ENCODE results near the gene MOB2.
"Not testable (repeated sequence)": the region's sequence is repeated elsewhere in the genome, so short reads cannot be mapped to it uniquely, and the experiment has no call there.

MOB2 gene

DNA sequence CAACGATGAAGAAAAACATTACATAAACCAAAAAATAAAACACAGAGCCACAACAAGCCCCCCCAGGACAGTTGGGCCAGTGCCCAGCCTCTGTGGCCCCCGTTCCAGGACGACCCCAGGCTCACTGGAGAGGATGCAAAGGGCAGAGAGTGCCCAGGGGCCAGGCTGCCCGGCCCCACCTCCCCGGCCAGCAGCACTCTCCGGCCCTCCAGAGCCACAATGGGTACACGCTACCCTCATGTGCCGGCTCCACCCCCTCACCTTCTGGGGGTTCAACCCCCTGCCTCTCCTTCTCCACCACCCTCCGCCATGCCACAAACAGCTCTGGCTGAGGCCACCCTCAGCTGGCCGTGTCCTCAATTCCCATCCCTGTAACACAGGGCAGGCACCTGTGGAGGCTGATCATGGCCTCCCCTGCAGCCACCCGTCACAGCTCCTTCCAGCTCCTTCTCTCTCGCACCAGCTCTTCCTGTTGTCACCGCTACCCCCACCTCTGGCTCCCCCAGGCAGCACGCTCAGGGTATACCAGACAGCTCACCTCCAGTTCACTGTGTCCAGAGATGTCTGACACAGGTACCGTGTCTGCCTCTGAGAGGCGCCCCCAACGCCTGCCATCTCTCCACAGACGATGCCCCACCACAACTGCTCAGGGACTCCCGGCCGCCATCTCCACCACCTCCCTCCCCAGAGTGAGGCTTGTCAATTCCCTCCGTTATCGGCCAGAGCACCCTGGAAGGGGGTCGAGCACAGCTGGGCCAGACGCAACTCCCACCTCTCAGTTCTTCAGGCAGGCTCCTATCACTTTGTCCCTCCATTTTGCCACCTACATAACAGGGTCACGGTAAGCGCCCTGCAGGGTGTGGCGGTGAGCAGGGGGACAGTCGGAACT is 30.8 kb upstream of the MOB2 start:
- DNase-seq (ENCODE audit: low read depth in 2 of 2) = no peak

- DNase-seq (ENCODE audit: low read depth in 2 of 2) = no peak
These were observed 29.9 kb upstream of the MOB2 start for GRCh38 chr11:1516273-1517067.

DNA sequence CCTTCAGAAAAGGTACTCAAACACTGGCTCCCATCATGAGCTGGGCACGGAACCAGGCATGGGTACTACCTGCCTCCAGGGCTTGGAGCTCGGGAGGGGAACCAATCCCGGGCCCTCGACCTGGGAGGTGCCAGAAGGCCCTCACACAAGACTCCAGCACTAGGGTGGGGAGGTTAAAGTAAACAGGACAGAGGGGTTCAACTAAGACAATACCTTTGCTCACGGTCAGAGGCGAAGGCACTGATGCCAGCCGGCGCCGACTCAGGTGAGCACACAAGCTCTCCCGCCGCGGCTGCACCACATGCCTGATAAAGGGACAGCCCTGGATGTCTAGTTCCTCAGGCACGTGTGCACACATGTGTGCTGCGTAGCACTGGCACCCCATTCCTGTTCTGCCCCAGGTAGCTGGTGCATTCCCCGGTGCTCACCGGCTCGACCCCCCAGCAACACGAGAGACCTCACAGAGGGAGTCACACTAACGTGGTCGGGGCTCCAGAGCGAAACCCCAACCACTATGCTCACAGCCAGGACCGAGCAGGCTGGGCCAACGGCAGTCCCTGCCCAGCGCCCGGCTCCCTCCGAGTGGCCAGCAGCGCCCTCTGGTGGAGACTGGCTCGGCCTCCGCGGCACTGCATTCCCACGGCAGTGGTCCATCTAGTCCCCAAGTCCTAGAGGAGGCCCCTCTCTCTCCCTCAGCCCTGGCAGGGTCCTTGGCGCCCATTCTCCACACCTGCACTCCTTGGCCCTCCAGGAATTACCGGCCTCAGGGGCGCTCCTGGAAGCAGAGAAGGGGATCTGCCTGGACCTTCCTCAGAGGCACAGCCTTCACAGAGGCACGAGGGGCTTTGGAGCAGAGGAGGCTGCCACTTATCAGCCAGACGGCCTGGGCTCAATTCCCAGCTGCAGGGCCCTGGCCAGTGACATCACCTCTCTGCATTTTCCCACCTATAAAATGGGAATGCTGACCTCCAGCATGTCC is 28.8 kb upstream of the MOB2 start:
- DNase-seq (ENCODE audit: low read depth in 2 of 2) = peak; percentile 42 to 69

- no peak for DNase-seq (ENCODE audit: low read depth in 2 of 2)
These were observed 27.9 kb upstream of the MOB2 start for GRCh38 chr11:1514336-1515061.

- no peak for DNase-seq (ENCODE audit: low read depth in 2 of 2)
These were observed 27.0 kb upstream of the MOB2 start for GRCh38 chr11:1513326-1514296.

DNA sequence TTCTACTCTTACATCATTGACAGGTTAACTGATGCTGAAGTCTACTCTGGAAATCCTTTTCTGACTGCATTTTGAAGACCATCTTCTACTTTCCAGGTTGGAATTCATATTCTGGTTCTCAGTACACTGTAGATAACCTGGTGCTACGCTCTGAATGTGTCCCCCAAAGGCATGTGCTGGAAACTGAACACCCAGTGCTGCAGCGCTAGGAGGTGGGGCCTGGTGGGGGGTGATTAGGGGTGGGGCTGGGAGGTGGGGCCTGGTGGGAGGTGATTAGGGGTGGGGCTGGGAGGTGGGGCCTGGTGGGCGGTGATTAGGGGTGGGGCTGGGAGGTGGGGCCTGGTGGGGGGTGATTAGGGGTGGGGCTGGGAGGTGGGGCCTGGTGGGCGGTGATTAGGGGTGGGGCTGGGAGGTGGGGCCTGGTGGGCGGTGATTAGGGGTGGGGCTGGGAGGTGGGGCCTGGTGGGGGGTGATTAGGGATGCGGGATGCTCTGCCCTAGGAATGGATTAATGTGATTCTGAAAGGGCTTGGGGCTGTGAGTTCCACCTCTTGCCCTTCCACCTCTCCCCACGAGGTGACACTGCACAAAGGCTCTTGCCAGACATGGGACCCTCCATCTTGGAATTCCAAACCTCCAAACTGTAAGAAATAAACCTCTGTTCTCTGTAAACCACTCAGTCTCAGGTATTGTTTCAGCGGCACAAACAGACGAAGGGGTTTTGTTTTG is 26.1 kb upstream of the MOB2 start:
- not testable (repeated sequence) for DNase-seq (ENCODE audit: low read depth in 2 of 2)

DNA sequence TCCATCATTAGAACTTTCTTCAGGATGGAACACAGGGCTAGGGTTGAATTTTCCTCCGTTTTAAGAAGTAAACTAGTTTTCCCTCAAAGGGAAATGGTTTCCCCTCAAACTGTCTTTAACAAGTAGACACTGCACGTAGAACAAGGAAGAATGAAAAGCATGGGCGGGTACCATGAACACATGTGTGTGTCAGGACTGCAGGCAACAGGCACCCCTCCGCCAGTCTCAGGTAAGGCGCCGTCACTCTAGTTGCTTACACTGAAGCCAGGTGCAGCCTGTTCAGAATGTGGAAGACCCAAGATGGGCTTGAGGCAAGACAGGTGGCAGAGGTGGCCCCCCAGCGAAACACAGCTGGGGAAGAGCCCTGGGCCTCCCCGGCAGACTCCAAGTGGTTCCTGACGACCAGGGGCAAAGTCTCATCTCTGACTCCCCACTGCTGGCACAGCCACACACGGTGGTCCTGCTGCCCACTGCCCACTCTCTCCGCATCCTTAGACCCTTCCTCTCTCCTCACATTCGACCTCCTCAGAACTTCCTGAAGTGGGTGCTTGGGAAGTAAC is 25.4 kb upstream of the MOB2 start:
- DNase-seq (ENCODE audit: low read depth in 2 of 2) = no peak

DNA sequence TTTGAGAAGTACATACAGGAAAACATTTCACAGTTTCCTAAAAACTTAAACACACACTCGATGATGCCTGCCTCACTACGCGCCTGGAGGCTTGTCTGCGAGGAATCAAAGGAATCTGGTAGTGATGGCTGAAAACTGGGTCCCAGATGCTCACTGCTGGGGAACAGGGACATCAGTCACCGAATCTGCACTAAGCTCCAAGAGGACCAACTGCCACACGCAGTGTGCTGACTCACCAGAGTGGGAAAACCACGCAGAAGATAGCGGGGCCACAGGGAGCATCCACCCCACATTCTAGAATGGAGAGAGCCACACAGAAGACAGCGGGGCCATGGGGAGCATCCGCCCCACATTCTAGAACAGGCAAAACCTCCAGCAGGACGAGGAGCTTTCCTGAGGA is 24.3 kb upstream of the MOB2 start:
- DNase-seq (ENCODE audit: low read depth in 2 of 2) = no peak

- not testable (repeated sequence) for DNase-seq (ENCODE audit: low read depth in 2 of 2)
These were observed 23.8 kb upstream of the MOB2 start for GRCh38 chr11:1510351-1510750.

GRCh38 chr11:1509626-1510255 is 23.2 kb upstream of the MOB2 start:
- no peak for DNase-seq (ENCODE audit: low read depth in 2 of 2)

GRCh38 chr11:1508986-1509385 is 22.4 kb upstream of the MOB2 start:
- DNase-seq (ENCODE audit: low read depth in 2 of 2) = no peak

DNA sequence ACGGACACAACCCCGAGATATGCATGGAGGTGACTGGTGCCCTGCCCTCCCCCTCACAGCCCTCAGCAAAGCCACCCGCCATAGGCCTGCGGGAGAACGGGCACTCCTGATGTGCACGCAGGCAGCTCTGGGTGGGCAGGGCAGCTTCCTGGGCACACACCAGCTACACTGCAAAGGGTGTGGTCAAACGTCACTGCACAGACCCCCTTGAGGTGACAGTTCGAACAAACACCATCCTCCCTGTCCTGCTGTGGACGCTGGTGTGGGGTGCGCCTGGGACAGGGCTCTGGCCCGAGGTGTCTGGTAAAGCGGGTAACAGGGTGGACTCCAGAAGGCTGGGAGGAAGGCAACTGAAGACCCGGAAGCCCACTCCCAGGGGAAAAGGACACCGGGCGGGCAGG is 21.9 kb upstream of the MOB2 start:
- DNase-seq (ENCODE audit: low read depth in 2 of 2) = no peak

DNA sequence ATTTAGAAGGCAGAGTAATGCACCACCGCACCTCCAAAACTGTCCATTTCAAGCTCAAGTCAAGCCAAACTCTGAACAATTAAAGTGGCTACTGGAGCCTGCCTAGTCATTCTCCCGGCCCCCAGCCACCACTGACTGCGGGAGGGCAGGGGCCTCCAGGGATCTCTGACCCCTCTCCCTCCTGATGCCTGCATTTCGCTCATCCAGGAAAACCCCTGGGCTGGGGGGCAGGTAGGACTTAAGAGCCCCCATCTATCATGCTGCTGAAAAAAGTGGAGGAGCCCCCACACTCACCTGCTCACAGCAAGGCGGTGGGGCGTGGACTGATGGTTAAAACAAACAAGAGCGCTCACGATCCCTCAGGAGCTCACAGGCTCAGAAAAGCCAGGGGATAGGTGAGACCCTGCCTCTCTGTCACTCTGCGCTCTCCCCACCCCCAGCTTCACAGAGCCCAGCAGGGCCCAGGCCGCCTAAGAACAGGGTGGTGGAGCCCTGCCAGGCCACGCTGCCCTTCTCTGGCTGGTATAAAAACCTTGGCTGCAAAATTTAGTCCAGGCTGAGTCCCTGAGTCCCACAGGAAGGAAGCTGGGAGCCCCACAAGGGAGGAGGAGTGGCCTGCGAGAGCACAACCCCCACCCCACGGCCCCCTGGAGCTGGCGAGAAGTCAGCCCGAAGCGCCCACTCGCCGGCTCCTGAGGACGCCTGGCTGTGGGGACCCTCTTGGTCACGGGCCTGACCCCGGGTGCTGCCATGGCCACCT is 21.0 kb upstream of the MOB2 start:
- DNase-seq (ENCODE audit: low read depth in 2 of 2) = no peak

DNA sequence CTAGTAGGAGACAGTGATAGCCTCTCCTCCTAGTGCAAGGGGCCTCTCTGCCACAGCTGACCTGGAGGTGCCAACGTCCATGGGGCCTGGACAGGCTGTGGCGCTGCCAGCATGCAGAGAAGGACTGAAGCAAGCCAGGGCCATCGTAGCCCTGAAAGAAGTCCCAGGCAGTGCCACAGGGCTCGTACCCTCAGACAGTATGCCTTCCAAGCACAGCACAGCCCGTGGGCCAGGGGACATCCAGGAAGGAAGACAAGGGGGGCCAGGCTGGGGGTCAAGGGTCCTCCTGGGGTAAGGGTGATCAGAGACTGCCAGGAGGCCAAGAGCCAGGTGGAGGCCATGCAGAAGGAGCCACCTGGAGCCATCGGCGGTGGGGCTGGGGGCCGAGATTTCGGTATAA is 20.4 kb upstream of the MOB2 start:
- no peak for DNase-seq (ENCODE audit: low read depth in 2 of 2)

GRCh38 chr11:1505480-1505879 is 18.9 kb upstream of the MOB2 start:
- DNase-seq (ENCODE audit: low read depth in 2 of 2) = no peak

DNA sequence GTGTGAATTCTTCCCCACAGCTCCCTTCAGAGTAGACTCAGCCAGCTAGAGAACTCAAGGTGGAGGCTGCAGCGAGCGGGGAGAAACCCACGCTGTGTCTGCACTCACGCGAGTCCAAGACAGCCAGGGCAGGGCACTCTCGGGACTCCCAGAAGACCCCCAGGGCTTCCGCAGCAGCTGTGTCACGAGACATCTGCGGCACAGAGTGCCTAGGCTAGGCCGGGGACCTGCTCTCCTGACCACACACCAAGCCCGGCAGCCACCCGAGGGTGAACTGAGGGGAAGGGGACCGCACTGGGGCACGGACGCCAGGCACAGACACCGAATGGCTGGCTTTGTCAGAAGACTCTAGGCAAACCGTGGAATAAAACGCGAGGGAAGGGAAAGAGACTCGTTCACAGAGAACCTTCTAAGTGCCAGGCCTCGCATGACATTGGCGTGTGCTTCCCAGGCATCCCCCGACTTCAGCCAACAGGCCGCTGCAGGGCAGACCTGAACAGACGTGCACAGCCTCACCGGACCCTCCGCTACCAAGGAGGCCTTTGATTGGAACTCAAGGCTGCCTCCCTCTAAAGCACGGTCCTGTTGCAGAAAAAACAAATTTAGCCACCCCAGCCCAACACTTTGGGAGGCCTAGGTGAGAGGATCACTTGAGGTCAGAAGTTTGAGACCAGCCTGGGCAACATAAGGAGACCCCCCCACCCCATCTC is 18.2 kb upstream of the MOB2 start:
- no peak for DNase-seq (ENCODE audit: low read depth in 2 of 2)

- DNase-seq (ENCODE audit: low read depth in 2 of 2) = no peak
These were observed 17.6 kb upstream of the MOB2 start for GRCh38 chr11:1504138-1504537.

Measured in stimulated activated CD4-positive, alpha-beta T cell treated with anti-CD3 and anti-CD28 coated beads, Interleukin-1b, Interleukin-23, amount 100 ng/mL, for 1 hour (primary cell).